IMR-90 (cell line): ENCODE data around the gene PTPRS. TPM values are rescaled to one million over a fixed set of nuclear protein-coding genes. Genes with fewer than 3 reads are reported as not detected.

Source experiments
- ATAC-seq: fragments of 200-7000 bp; cut with Tn5 transposase; 2 replicates; pipeline ENCODE4 v1.9.1; 2020; ENCODE audit warnings: low read depth, mild to moderate bottlenecking, moderate library complexity
- BruUV-seq: library from RNA; stranded (reverse); fragments of 400-500 nt; replicated peaks from 2 replicates; lab custom pipeline; 2021; lab: Mats Ljungman, UMichigan
- CTCF ChIA-PET: fragments of 300-600 bp; formaldehyde crosslinking; extraction: SDS; loops from one replicate; lab custom pipeline; 2021; ENCODE audit warnings: antibody characterized with exemption; lab: Yijun Ruan, JAX
- POLR2A ChIA-PET: fragments of 300-600 bp; sonication (Branson Sonifier 250); formaldehyde crosslinking; loops from one replicate; lab custom pipeline; 2022; ENCODE audit warnings: antibody characterized with exemption; ENCODE audit not compliant: unreplicated experiment; lab: Charles Lee
- DNase-seq: peaks from one replicate; pipeline ENCODE4 v3.0.0; 2013
- H2AFZ ChIP-seq: replicated peaks from 2 replicates; pipeline ENCODE3; 2013; ENCODE audit warnings: low read length, mild to moderate bottlenecking; ENCODE audit not compliant: poor library complexity
- H2AK5ac ChIP-seq: 2 replicates; pipeline ENCODE4 v1.6.1; 2013; ENCODE audit warnings: low read depth, low read length, inconsistent platforms
- H2AK9ac ChIP-seq: replicated peaks from 2 replicates; pipeline ENCODE3; 2013; ENCODE audit warnings: mild to moderate bottlenecking, low read depth, low read length, moderate library complexity; ENCODE audit not compliant: poor library complexity
- H2BK120ac ChIP-seq: 2 replicates; pipeline ENCODE4 v1.6.1; 2013; ENCODE audit warnings: low read depth, low read length, inconsistent platforms
- H2BK15ac ChIP-seq: 3 replicates; pipeline ENCODE4 v1.6.1; 2013; ENCODE audit warnings: low read depth, low read length, inconsistent platforms
- H2BK20ac ChIP-seq: 2 replicates; pipeline ENCODE4 v1.6.1; 2013; ENCODE audit warnings: low read depth, mild to moderate bottlenecking, inconsistent platforms, low read length, moderate library complexity
- H2BK5ac ChIP-seq: 2 replicates; pipeline ENCODE4 v1.6.1; 2013; ENCODE audit warnings: mild to moderate bottlenecking, low read depth, low read length, inconsistent platforms; ENCODE audit not compliant: poor library complexity, severe bottlenecking
- H3K14ac ChIP-seq: replicated peaks from 2 replicates; pipeline ENCODE4 v1.6.1; 2013; ENCODE audit warnings: low read depth, low read length, inconsistent platforms
- H3K18ac ChIP-seq: 2 replicates; pipeline ENCODE4 v1.6.1; 2013; ENCODE audit warnings: low read depth, low read length, control low read depth
- H3K23ac ChIP-seq: 2 replicates; pipeline ENCODE4 v1.6.1; 2013; ENCODE audit warnings: low read depth, low read length, inconsistent platforms
- H3K27ac ChIP-seq: 2 replicates; pipeline ENCODE4 v1.5.1; 2013; ENCODE audit warnings: mild to moderate bottlenecking, control low read depth, low read length; ENCODE audit not compliant: insufficient read depth
- H3K27me3 ChIP-seq: 2 replicates; pipeline ENCODE4 v1.6.1; 2013; ENCODE audit warnings: low read length; ENCODE audit not compliant: control insufficient read depth, insufficient read depth
- H3K36me3 ChIP-seq: 2 replicates; pipeline ENCODE4 v1.6.1; 2013; ENCODE audit warnings: low read length, mixed read lengths; ENCODE audit not compliant: control insufficient read depth, insufficient read depth
- H3K4ac ChIP-seq: 2 replicates; pipeline ENCODE4 v1.6.1; 2013; ENCODE audit warnings: low read depth, low read length, inconsistent platforms
- H3K4me1 ChIP-seq: 2 replicates; pipeline ENCODE4 v1.6.1; 2013; ENCODE audit warnings: low read length, mixed read lengths; ENCODE audit not compliant: control insufficient read depth, insufficient read depth
- H3K4me2 ChIP-seq: 2 replicates; pipeline ENCODE4 v1.6.1; 2013; ENCODE audit warnings: low read depth, mild to moderate bottlenecking, control low read depth, low read length, moderate library complexity
- H3K4me3 ChIP-seq: 2 replicates; pipeline ENCODE4 v1.5.1; 2013; ENCODE audit warnings: low read depth, mild to moderate bottlenecking, control low read depth, low read length, moderate library complexity; ENCODE audit not compliant: insufficient read depth
- H3K56ac ChIP-seq: 2 replicates; pipeline ENCODE4 v1.6.1; 2013; ENCODE audit warnings: low read length, inconsistent platforms; ENCODE audit not compliant: insufficient read depth; ENCODE audit errors: extremely low read depth
- H3K79me1 ChIP-seq, 2 experiments: 2 replicates each; pipeline ENCODE4 v1.6.1; 2013; ENCODE audit warnings: low read length in 2 of 2, inconsistent platforms in 1 of 2, low read depth in 1 of 2
- H3K9ac ChIP-seq: 2 replicates; pipeline ENCODE4 v1.6.1; 2013; ENCODE audit warnings: low read depth, low read length, control low read depth
- H3K9me1 ChIP-seq: 2 replicates; pipeline ENCODE4 v1.6.1; 2013; ENCODE audit warnings: low read length, inconsistent platforms; ENCODE audit not compliant: insufficient read depth
- H3K9me3 ChIP-seq: 2 replicates; pipeline ENCODE4 v1.6.1; 2013; ENCODE audit warnings: low read length; ENCODE audit not compliant: control insufficient read depth, insufficient read depth
- H4K20me1 ChIP-seq: 2 replicates; pipeline ENCODE4 v1.6.1; 2013; ENCODE audit warnings: low read length, inconsistent platforms; ENCODE audit not compliant: insufficient read depth
- H4K5ac ChIP-seq: 2 replicates; pipeline ENCODE4 v1.6.1; 2013; ENCODE audit warnings: mild to moderate bottlenecking, low read depth, low read length, control low read depth
- H4K8ac ChIP-seq, 2 experiments: 2 replicates each; pipeline ENCODE4 v1.6.1; 2013; ENCODE audit warnings: low read depth in 2 of 2, low read length in 2 of 2, control low read depth in 1 of 2, inconsistent platforms in 1 of 2
- H4K91ac ChIP-seq: 2 replicates; pipeline ENCODE4 v1.6.1; 2013; ENCODE audit warnings: low read depth, low read length, inconsistent platforms; ENCODE audit not compliant: insufficient read depth
- BHLHE40 ChIP-seq: fragments of 150-350 bp; IDR thresholded peaks from 2 replicates; pipeline ENCODE4 v1.6.1; 2016; ENCODE audit warnings: mild to moderate bottlenecking, low read depth, low read length
- CEBPB ChIP-seq: IDR thresholded peaks from 2 replicates; pipeline ENCODE4 v1.6.1; 2012; ENCODE audit warnings: low read depth, low read length, improper control_type of control experiment
- CHD1 ChIP-seq: IDR thresholded peaks from 2 replicates; pipeline ENCODE4 v1.6.1; 2012; ENCODE audit warnings: low read depth, low read length, improper control_type of control experiment
- FOS ChIP-seq: fragments of 150-350 bp; IDR thresholded peaks from 2 replicates; pipeline ENCODE4 v1.6.1; 2016; ENCODE audit warnings: low read depth, low read length
- MAFK ChIP-seq: IDR thresholded peaks from 2 replicates; pipeline ENCODE4 v1.6.1; 2012; ENCODE audit warnings: low read depth, low read length, improper control_type of control experiment
- MAZ ChIP-seq: IDR thresholded peaks from 2 replicates; pipeline ENCODE4 v1.6.1; 2012; ENCODE audit warnings: low read depth, mild to moderate bottlenecking, low read length, improper control_type of control experiment, moderate library complexity, borderline replicate concordance
- MXI1 ChIP-seq: IDR thresholded peaks from 2 replicates; pipeline ENCODE4 v1.6.1; 2012; ENCODE audit warnings: low read depth, mild to moderate bottlenecking, low read length, moderate library complexity, borderline replicate concordance
- NFE2L2 ChIP-seq: fragments of 150-350 bp; IDR thresholded peaks from 2 replicates; pipeline ENCODE4 v1.6.1; 2016; ENCODE audit warnings: low read depth, mild to moderate bottlenecking, low read length
- POLR2A ChIP-seq: IDR thresholded peaks from 2 replicates; pipeline ENCODE4 v1.6.1; 2012; ENCODE audit warnings: mild to moderate bottlenecking, low read depth, low read length
- RAD21 ChIP-seq: IDR thresholded peaks from 2 replicates; pipeline ENCODE4 v1.6.1; 2012; ENCODE audit warnings: low read length, improper control_type of control experiment
- RCOR1 ChIP-seq: IDR thresholded peaks from 2 replicates; pipeline ENCODE4 v1.6.1; 2012; ENCODE audit warnings: mild to moderate bottlenecking, low read length, improper control_type of control experiment; ENCODE audit not compliant: insufficient replicate concordance
- RFX5 ChIP-seq: IDR thresholded peaks from 2 replicates; pipeline ENCODE4 v1.8.0; 2012; ENCODE audit warnings: low read depth, mild to moderate bottlenecking, low read length, moderate library complexity
- SMC3 ChIP-seq: fragments of 150-350 bp; IDR thresholded peaks from 2 replicates; pipeline ENCODE4 v1.6.1; 2016; ENCODE audit warnings: low read depth, mild to moderate bottlenecking, antibody characterized with exemption, low read length, moderate library complexity
- WGBS, 2 experiments: methylation state at CpG; one replicate each; pipeline versions ENCODE4 v1.1.5 to v1.1.7; 2013; ENCODE audit warnings: missing lambda C conversion rate in 2 of 2; ENCODE audit not compliant: insufficient read length in 1 of 2; ENCODE audit errors: extremely low coverage in 2 of 2; 5-methylcytosine and 5-hydroxymethylcytosine counted together
- dilution Hi-C: fragments of 300-500 bp; cut with HindIII; formaldehyde crosslinking; loops from one replicate; pipeline ENCODE4 v1.14.3; 2018; ENCODE audit warnings: low sequenced_read_pairs; ENCODE audit not compliant: unreplicated experiment
- in situ Hi-C: fragments of 300-500 bp; cut with MboI; formaldehyde crosslinking; loops from 3 replicates; pipeline ENCODE4 v1.14.3; 2019; ENCODE audit warnings: low sequenced_read_pairs, inconsistent platforms, mixed read lengths
- intact Hi-C: fragments of 100-400 bp; cut with micrococcal nuclease; formaldehyde crosslinking; loops from 2 replicates; pipeline ENCODE4 v1.10.0; 2022
- polyA plus RNA-seq, 3 experiments: library from polyadenylated mRNA; depleted of rRNA; stranded (reverse); fragments of >200 nt; gene quantifications; 2 replicates each; pipeline ENCODE4 v1.2.3, GENCODE V29; 2012; ENCODE audit warnings: low replicate concordance in 1 of 3
- total RNA-seq: library from RNA; depleted of rRNA; stranded (reverse); fragments of >200 nt; gene quantifications from 2 replicates; pipeline ENCODE4 v1.2.3, GENCODE V29; 2012
- TF ChIP-seq, protein P1 (sequence below): fragments of 150-350 bp; IDR thresholded peaks from 2 replicates; pipeline ENCODE4 v1.6.1; 2017; ENCODE audit warnings: mild to moderate bottlenecking, antibody characterized with exemption, low read length, low read depth
- TF ChIP-seq, protein P2 (sequence below): fragments of 150-350 bp; IDR thresholded peaks from 2 replicates; pipeline ENCODE4 v1.6.1; 2016; ENCODE audit warnings: low read depth, mild to moderate bottlenecking, low read length, moderate library complexity, borderline replicate concordance
- TF ChIP-seq, protein P3 (sequence below): conservative IDR thresholded peaks from 2 replicates; pipeline ENCODE4 v1.5.1; 2012; ENCODE audit warnings: mild to moderate bottlenecking, low read depth, low read length, improper control_type of control experiment

Gene PTPRS
- total and polyA plus RNA-seq, 2 of the 4 experiments (the other 2 are of a cell fraction), result 40.1 to 51.9 TPM

DNA sequence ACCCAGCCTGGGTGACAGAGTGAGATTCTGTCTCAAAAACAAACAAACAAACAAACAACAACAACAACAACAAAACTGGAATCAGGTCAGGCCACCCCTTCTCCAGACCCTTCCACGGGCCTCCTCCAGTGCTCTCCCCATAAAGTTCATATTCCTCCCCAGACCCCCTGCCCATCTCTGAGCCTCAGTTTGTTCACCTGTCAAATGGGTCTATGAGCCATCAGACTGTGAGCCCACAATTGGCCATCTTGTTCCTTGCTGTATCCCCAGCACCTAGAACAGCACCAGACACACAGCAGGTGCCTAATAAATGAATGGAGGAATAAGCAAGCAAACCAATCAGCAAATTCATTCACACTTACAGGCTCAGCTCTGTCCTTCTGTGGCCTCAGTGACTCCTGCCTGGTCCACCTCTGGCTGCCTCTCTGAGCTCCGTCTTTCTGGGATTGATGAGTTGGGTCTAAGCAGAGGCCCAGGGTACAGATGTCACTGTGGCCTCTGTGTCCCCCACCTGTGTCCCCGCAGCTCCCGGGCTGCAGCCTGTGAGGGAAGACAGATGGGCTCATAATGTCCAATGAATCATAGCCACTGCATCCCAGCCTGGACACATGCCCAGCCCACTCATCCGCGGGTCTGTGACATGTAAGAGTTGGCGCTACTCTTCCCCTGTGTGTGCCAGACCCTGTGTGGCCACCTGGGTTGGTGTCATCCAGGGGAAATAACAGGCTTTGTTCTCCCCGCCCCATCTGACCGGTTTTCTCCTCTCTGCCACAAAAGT is 19.6 kb upstream of the PTPRS start:
- no peak overlapping the region for H2BK15ac ChIP-seq
- CTCF ChIA-PET, result no interaction called here
- no peak for ATAC-seq
- no peak overlapping the region for H2BK120ac ChIP-seq
- H4K5ac ChIP-seq, result no peak overlapping the region
- H4K91ac ChIP-seq, result no peak overlapping the region
- H3K79me1 ChIP-seq, result no peaks in the 10 kb centered on the region
- H3K9ac ChIP-seq, result no peak overlapping the region
- H3K36me3 ChIP-seq, result no peaks in the 10 kb centered on the region
- in situ Hi-C loops (no loop called here), dilution Hi-C loops (no loop called here), intact Hi-C loops (no loop called here)
- no peaks in the 10 kb centered on the region for H3K4me1 ChIP-seq
- 33% methylated on average over 1 of the region's 9 CpGs; no CpG with 5 or more reads in 1 of the 2 experiments for WGBS, 2 experiments
- no peak overlapping the region for H4K8ac ChIP-seq
- peak; percentile 29 for DNase-seq
- H3K9me1 ChIP-seq, result no peaks in the 10 kb centered on the region
- H3K56ac ChIP-seq, result no peak overlapping the region
- peaks cover 14% of the 10 kb centered on the region for H3K27me3 ChIP-seq
- no peaks in the 10 kb centered on the region for H3K9me3 ChIP-seq
- no peak overlapping the region for H3K4ac ChIP-seq
- no peak overlapping the region for H2BK5ac ChIP-seq
- H2AFZ ChIP-seq, result no peak overlapping the region
- no peak overlapping the region for H3K27ac ChIP-seq
- H3K23ac ChIP-seq, result no peak overlapping the region
- POLR2A ChIA-PET, result no interaction called here
- H2AK9ac ChIP-seq, result no peak overlapping the region
- H4K20me1 ChIP-seq, result no peaks in the 10 kb centered on the region
- H2BK20ac ChIP-seq, result no peak overlapping the region
- H3K4me3 ChIP-seq, result no peak overlapping the region
- H2AK5ac ChIP-seq, result no peak overlapping the region
- H3K18ac ChIP-seq, result no peak overlapping the region
- H3K14ac ChIP-seq, result no peak overlapping the region
- H3K4me2 ChIP-seq, result no peak overlapping the region
- BruUV-seq, result no TSS peak
- TF ChIP-seq, protein P1, sequence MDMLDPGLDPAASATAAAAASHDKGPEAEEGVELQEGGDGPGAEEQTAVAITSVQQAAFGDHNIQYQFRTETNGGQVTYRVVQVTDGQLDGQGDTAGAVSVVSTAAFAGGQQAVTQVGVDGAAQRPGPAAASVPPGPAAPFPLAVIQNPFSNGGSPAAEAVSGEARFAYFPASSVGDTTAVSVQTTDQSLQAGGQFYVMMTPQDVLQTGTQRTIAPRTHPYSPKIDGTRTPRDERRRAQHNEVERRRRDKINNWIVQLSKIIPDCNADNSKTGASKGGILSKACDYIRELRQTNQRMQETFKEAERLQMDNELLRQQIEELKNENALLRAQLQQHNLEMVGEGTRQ, result no peak
- TF ChIP-seq CHD1, result no peak
- TF ChIP-seq, protein P2, sequence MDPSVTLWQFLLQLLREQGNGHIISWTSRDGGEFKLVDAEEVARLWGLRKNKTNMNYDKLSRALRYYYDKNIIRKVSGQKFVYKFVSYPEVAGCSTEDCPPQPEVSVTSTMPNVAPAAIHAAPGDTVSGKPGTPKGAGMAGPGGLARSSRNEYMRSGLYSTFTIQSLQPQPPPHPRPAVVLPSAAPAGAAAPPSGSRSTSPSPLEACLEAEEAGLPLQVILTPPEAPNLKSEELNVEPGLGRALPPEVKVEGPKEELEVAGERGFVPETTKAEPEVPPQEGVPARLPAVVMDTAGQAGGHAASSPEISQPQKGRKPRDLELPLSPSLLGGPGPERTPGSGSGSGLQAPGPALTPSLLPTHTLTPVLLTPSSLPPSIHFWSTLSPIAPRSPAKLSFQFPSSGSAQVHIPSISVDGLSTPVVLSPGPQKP, result no peak
- no peak for TF ChIP-seq CEBPB
- no peak for TF ChIP-seq MAZ
- TF ChIP-seq POLR2A, result no peak
- TF ChIP-seq NFE2L2, result no peak
- no peak for TF ChIP-seq RAD21
- TF ChIP-seq MXI1, result no peak
- TF ChIP-seq, protein P3, sequence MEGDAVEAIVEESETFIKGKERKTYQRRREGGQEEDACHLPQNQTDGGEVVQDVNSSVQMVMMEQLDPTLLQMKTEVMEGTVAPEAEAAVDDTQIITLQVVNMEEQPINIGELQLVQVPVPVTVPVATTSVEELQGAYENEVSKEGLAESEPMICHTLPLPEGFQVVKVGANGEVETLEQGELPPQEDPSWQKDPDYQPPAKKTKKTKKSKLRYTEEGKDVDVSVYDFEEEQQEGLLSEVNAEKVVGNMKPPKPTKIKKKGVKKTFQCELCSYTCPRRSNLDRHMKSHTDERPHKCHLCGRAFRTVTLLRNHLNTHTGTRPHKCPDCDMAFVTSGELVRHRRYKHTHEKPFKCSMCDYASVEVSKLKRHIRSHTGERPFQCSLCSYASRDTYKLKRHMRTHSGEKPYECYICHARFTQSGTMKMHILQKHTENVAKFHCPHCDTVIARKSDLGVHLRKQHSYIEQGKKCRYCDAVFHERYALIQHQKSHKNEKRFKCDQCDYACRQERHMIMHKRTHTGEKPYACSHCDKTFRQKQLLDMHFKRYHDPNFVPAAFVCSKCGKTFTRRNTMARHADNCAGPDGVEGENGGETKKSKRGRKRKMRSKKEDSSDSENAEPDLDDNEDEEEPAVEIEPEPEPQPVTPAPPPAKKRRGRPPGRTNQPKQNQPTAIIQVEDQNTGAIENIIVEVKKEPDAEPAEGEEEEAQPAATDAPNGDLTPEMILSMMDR, result no peak
- TF ChIP-seq FOS, result no peak
- no peak for TF ChIP-seq RCOR1
- no peak for TF ChIP-seq BHLHE40
- no peak for TF ChIP-seq SMC3
- TF ChIP-seq MAFK, result no peak
- TF ChIP-seq RFX5, result no peak
